WTC11 (cell line): ENCODE results near the gene SPI1. TPM values are rescaled to one million over a fixed set of nuclear protein-coding genes. Genes with fewer than 3 reads are reported as not detected.

Experiments
- ATAC-seq: fragments of 200-7000 bp; cut with Tn5 transposase; 2 replicates; pipeline ENCODE4 v1.10.0; 2021; ENCODE audit warnings: mild to moderate bottlenecking, moderate library complexity
- CTCF ChIA-PET: fragments of 300-600 bp; sonication (Branson Sonifier 250); formaldehyde crosslinking; loops from one replicate; lab custom pipeline; 2021; ENCODE audit warnings: antibody characterized with exemption; lab: Charles Lee
- POLR2A ChIA-PET: fragments of 350-600 bp; sonication (Branson Sonifier 250); formaldehyde crosslinking; loops from one replicate; lab custom pipeline; 2021; ENCODE audit warnings: antibody characterized with exemption; lab: Charles Lee
- DNase-seq: peaks from one replicate; pipeline ENCODE4 v3.0.0; 2021; ENCODE audit warnings: low spot score
- H3K27ac Mint-ChIP-seq: 2 replicates; pipeline ENCODE4 v1.8.0; 2021; ENCODE audit warnings: mixed read lengths
- H3K27me3 Mint-ChIP-seq: 2 replicates; pipeline ENCODE4 v1.8.0; 2021; ENCODE audit warnings: low read depth, mild to moderate bottlenecking, moderate library complexity, mixed read lengths
- H3K36me3 Mint-ChIP-seq: 2 replicates; pipeline ENCODE4 v1.8.0; 2021; ENCODE audit warnings: mixed read lengths
- H3K4me1 Mint-ChIP-seq: 2 replicates; pipeline ENCODE4 v1.8.0; 2022; ENCODE audit warnings: mixed read lengths
- H3K4me3 Mint-ChIP-seq: 2 replicates; pipeline ENCODE4 v1.8.0; 2021; ENCODE audit warnings: mild to moderate bottlenecking, moderate library complexity, mixed read lengths
- H3K9me3 Mint-ChIP-seq: 2 replicates; pipeline ENCODE4 v1.8.0; 2021; ENCODE audit warnings: mixed read lengths
- EMX1 ChIP-seq: fragments of 250-450 bp; sonication (Bioruptor Pico); IDR thresholded peaks from 2 replicates; pipeline ENCODE4 v1.8.0; 2021; ENCODE audit warnings: mild to moderate bottlenecking
- ESRRA ChIP-seq: sonication (generic); formaldehyde crosslinking; IDR thresholded peaks from 2 replicates; pipeline ENCODE4 v1.8.1; 2022; ENCODE audit warnings: mild to moderate bottlenecking, missing genetic modification reagents, borderline replicate concordance
- GABPB1 ChIP-seq: sonication (generic); formaldehyde crosslinking; IDR thresholded peaks from 2 replicates; pipeline ENCODE4 v1.8.1; 2023; ENCODE audit warnings: mild to moderate bottlenecking, missing genetic modification reagents
- MXD4 ChIP-seq: fragments of 250-450 bp; sonication (Bioruptor Pico); IDR thresholded peaks from 2 replicates; pipeline ENCODE4 v1.8.0; 2021; ENCODE audit warnings: mild to moderate bottlenecking, moderate library complexity, borderline replicate concordance
- NFYB ChIP-seq: sonication (generic); formaldehyde crosslinking; conservative IDR thresholded peaks from 2 replicates; pipeline ENCODE4 v1.8.0; 2022; ENCODE audit warnings: low read depth, missing genetic modification reagents
- PRRX2 ChIP-seq: fragments of 250-450 bp; sonication (Bioruptor Pico); IDR thresholded peaks from 2 replicates; pipeline ENCODE4 v1.8.0; 2021; ENCODE audit warnings: mild to moderate bottlenecking
- SMAD4 ChIP-seq: sonication (generic); formaldehyde crosslinking; IDR thresholded peaks from 2 replicates; pipeline ENCODE4 v1.8.0; 2022; ENCODE audit warnings: mild to moderate bottlenecking, missing genetic modification reagents
- TEAD1 ChIP-seq: sonication (generic); formaldehyde crosslinking; IDR thresholded peaks from 2 replicates; pipeline ENCODE4 v1.8.0; 2022; ENCODE audit warnings: mild to moderate bottlenecking, missing genetic modification reagents
- TEAD4 ChIP-seq: sonication (generic); formaldehyde crosslinking; IDR thresholded peaks from 2 replicates; pipeline ENCODE4 v1.8.0; 2022; ENCODE audit warnings: mild to moderate bottlenecking, missing genetic modification reagents
- ZNF232 ChIP-seq: sonication (generic); formaldehyde crosslinking; IDR thresholded peaks from 2 replicates; pipeline ENCODE4 v1.8.0; 2022; ENCODE audit warnings: mild to moderate bottlenecking, missing genetic modification reagents
- ZNF263 ChIP-seq: sonication (generic); formaldehyde crosslinking; IDR thresholded peaks from 2 replicates; pipeline ENCODE4 v1.8.1; 2022; ENCODE audit warnings: low read depth, mild to moderate bottlenecking, moderate library complexity, missing genetic modification reagents
- total RNA-seq: library from RNA; stranded (reverse); gene quantifications from 3 replicates; pipeline ENCODE4 v1.2.3, GENCODE V29; 2021
- TF ChIP-seq, protein P1 (sequence below): sonication (generic); formaldehyde crosslinking; IDR thresholded peaks from 2 replicates; pipeline ENCODE4 v1.8.0; 2022; ENCODE audit warnings: mild to moderate bottlenecking, missing genetic modification reagents
- TF ChIP-seq, protein P2 (sequence below): sonication (generic); formaldehyde crosslinking; IDR thresholded peaks from 2 replicates; pipeline ENCODE4 v1.8.1; 2022; ENCODE audit warnings: low read depth, mild to moderate bottlenecking, moderate library complexity, missing genetic modification reagents, borderline replicate concordance
- TF ChIP-seq, protein P3 (sequence below): sonication (generic); formaldehyde crosslinking; IDR thresholded peaks from 2 replicates; pipeline ENCODE4 v1.8.0; 2023; ENCODE audit warnings: mild to moderate bottlenecking, missing genetic modification reagents
- TF ChIP-seq, protein P4 (sequence below): fragments of 250-450 bp; sonication (Bioruptor Pico); IDR thresholded peaks from 2 replicates; pipeline ENCODE4 v1.9.0; 2021; ENCODE audit warnings: mild to moderate bottlenecking, borderline replicate concordance
- TF ChIP-seq, protein P5 (sequence below): fragments of 250-450 bp; sonication (Bioruptor Pico); conservative IDR thresholded peaks from 2 replicates; pipeline ENCODE4 v1.9.0; 2021; ENCODE audit warnings: mild to moderate bottlenecking
- TF ChIP-seq, protein P6 (sequence below): sonication (generic); formaldehyde crosslinking; IDR thresholded peaks from 2 replicates; pipeline ENCODE4 v1.8.1; 2022; ENCODE audit warnings: missing genetic modification reagents, borderline replicate concordance

Gene SPI1
- total RNA-seq, 1 experiment from 2014 or later: 0.59 TPM

DNA sequence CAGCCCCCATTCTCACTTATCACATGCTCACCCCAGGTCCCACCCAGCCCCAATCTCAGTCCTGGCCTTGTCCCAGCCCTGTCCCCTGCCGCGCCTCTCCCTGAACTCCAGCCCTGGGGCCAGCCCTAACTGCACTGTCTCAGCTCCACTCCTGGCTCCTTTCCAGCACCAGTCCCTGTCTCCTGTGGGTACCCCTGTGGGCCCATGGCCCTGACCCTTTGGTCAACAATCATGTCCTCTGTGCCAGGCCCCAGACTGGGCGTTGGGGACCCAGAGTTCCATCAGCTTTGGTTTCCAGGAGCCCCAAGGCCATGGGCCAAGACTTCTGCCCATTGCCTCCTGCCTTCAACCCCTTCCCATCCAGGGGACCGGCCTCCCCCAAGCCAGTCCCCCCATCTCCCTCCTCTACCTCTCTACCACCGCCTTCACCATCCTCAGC, 757 bp downstream of the SPI1 start (continued):
- TF ChIP-seq ESRRA (CRISPR knock-in tag): no peak
- no peak for TF ChIP-seq MXD4 (CRISPR knock-in tag)
- TF ChIP-seq, protein P1, sequence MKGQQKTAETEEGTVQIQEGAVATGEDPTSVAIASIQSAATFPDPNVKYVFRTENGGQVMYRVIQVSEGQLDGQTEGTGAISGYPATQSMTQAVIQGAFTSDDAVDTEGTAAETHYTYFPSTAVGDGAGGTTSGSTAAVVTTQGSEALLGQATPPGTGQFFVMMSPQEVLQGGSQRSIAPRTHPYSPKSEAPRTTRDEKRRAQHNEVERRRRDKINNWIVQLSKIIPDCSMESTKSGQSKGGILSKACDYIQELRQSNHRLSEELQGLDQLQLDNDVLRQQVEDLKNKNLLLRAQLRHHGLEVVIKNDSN: no peak
- TF ChIP-seq, protein P2, sequence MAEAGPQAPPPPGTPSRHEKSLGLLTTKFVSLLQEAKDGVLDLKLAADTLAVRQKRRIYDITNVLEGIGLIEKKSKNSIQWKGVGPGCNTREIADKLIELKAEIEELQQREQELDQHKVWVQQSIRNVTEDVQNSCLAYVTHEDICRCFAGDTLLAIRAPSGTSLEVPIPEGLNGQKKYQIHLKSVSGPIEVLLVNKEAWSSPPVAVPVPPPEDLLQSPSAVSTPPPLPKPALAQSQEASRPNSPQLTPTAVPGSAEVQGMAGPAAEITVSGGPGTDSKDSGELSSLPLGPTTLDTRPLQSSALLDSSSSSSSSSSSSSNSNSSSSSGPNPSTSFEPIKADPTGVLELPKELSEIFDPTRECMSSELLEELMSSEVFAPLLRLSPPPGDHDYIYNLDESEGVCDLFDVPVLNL: no peak
- TF ChIP-seq, protein P3, sequence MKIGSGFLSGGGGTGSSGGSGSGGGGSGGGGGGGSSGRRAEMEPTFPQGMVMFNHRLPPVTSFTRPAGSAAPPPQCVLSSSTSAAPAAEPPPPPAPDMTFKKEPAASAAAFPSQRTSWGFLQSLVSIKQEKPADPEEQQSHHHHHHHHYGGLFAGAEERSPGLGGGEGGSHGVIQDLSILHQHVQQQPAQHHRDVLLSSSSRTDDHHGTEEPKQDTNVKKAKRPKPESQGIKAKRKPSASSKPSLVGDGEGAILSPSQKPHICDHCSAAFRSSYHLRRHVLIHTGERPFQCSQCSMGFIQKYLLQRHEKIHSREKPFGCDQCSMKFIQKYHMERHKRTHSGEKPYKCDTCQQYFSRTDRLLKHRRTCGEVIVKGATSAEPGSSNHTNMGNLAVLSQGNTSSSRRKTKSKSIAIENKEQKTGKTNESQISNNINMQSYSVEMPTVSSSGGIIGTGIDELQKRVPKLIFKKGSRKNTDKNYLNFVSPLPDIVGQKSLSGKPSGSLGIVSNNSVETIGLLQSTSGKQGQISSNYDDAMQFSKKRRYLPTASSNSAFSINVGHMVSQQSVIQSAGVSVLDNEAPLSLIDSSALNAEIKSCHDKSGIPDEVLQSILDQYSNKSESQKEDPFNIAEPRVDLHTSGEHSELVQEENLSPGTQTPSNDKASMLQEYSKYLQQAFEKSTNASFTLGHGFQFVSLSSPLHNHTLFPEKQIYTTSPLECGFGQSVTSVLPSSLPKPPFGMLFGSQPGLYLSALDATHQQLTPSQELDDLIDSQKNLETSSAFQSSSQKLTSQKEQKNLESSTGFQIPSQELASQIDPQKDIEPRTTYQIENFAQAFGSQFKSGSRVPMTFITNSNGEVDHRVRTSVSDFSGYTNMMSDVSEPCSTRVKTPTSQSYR (CRISPR knock-in tag): no peak
- no peak for TF ChIP-seq TEAD1 (CRISPR knock-in tag)
- TF ChIP-seq PRRX2: no peak

DNA sequence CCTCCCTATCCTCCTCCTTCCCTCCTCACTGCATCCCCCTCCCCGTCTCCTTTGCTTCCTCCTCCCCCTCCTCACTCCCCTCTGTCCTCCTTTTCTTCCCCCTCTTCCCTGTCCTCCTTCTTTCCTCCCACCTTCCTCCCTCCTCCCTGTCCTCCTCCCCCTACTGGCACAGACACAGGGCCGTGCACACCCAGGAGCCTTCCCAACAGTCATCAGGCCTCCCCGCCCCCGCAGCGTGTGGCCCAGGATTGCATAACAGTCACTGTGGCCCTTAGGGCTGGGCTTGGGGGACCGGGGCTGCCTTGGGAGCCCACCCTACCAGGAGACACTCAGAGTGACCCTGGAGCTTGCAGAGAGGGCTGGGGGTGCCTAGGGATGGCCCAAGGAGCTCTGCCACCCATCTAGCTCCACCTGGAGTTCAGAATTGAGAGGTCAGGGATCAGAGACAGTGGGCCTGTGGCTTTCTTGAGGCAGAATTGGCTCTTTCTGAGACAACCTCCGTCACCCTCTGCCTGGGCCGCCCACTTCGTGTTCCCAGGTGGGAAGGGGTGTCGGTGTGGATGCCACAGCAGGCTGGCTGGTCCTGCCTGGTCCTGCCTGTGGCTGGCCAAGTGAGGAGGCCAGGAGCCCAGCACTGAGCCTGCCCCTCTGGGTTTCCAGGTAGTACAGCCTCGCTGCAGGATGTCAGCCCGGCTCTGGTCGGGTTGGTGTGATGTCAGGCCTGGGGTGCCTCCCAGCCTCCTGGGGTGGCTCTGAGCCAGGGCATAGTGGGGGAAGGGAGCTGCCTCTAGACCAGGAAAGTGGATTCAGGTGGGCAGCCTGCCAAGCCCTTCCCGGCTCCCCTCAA, 1.6 kb downstream of the SPI1 start:
- H3K4me1 Mint-ChIP-seq: peaks cover 2% of the 10 kb centered on the region; the same call in 1 of the 2 replicates
- H3K9me3 Mint-ChIP-seq: no peaks in the 10 kb centered on the region
- CTCF ChIA-PET: interaction anchor here (0.7 to 1.7 kb wide), 5 partner anchors 22 to 39 kb away, joined by 3 to 9 read pairs (median 4); no protein-coding TSS in a partner anchor
- POLR2A ChIA-PET: interaction anchor here (0.9 kb wide), 1 partner anchor 24 kb away, joined by 3 read pairs; no protein-coding TSS in a partner anchor
- no peak overlapping the region for H3K4me3 Mint-ChIP-seq
- H3K36me3 Mint-ChIP-seq: no peaks in the 10 kb centered on the region
- peak; percentile 36 for ATAC-seq
- H3K27me3 Mint-ChIP-seq: no peaks in the 10 kb centered on the region
- DNase-seq: no peak
- TF ChIP-seq TEAD4: no peak
- TF ChIP-seq ZNF263 (CRISPR knock-in tag): peak; percentile 95
- TF ChIP-seq, protein P1: no peak
- H3K27ac Mint-ChIP-seq: no peak overlapping the region

DNA sequence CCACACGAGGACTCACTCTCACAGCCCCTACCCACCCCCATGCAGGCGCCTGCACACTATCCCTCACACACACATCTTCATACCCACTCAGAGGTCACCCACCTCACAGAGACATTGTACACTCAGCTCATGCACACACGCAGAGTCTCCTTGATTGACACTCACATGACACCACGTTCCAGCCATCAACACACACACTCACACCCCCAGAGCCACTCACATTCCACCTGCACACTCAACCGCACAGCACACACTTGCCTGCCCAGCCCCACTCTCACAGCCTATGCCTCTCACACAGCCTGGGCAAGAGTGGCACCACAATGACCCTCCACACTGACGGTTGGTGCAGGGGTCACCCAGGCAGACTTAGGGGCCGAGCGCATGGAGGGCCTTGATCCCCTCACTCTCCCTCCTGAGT, 2.2 kb downstream of the SPI1 start:
- ChIA-PET CTCF (interaction anchor here (1.0 to 1.7 kb wide), 4 partner anchors 21 to 40 kb away, joined by 4 to 9 read pairs (median 4); no protein-coding TSS in a partner anchor), POLR2A (interaction anchor here (0.9 kb wide), 1 partner anchor 24 kb away, joined by 3 read pairs; no protein-coding TSS in a partner anchor)
- ATAC-seq (no peak), DNase-seq (no peak)
- Mint-ChIP-seq H3K27me3 (no peaks in the 10 kb centered on the region), H3K36me3 (no peaks in the 10 kb centered on the region), H3K4me3 (no peak overlapping the region), H3K9me3 (no peaks in the 10 kb centered on the region), H3K4me1 (peaks cover 2% of the 10 kb centered on the region; the same call in 1 of the 2 replicates), H3K27ac (no peak overlapping the region)
- TF ChIP-seq, protein P4, sequence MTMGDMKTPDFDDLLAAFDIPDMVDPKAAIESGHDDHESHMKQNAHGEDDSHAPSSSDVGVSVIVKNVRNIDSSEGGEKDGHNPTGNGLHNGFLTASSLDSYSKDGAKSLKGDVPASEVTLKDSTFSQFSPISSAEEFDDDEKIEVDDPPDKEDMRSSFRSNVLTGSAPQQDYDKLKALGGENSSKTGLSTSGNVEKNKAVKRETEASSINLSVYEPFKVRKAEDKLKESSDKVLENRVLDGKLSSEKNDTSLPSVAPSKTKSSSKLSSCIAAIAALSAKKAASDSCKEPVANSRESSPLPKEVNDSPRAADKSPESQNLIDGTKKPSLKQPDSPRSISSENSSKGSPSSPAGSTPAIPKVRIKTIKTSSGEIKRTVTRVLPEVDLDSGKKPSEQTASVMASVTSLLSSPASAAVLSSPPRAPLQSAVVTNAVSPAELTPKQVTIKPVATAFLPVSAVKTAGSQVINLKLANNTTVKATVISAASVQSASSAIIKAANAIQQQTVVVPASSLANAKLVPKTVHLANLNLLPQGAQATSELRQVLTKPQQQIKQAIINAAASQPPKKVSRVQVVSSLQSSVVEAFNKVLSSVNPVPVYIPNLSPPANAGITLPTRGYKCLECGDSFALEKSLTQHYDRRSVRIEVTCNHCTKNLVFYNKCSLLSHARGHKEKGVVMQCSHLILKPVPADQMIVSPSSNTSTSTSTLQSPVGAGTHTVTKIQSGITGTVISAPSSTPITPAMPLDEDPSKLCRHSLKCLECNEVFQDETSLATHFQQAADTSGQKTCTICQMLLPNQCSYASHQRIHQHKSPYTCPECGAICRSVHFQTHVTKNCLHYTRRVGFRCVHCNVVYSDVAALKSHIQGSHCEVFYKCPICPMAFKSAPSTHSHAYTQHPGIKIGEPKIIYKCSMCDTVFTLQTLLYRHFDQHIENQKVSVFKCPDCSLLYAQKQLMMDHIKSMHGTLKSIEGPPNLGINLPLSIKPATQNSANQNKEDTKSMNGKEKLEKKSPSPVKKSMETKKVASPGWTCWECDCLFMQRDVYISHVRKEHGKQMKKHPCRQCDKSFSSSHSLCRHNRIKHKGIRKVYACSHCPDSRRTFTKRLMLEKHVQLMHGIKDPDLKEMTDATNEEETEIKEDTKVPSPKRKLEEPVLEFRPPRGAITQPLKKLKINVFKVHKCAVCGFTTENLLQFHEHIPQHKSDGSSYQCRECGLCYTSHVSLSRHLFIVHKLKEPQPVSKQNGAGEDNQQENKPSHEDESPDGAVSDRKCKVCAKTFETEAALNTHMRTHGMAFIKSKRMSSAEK: no peak
- TF ChIP-seq NFYB (CRISPR knock-in tag) (no peak), EMX1 (no peak), ZNF232 (CRISPR knock-in tag) (no peak), GABPB1 (CRISPR knock-in tag) (no peak), SMAD4 (CRISPR knock-in tag) (no peak)
- TF ChIP-seq, protein P5, sequence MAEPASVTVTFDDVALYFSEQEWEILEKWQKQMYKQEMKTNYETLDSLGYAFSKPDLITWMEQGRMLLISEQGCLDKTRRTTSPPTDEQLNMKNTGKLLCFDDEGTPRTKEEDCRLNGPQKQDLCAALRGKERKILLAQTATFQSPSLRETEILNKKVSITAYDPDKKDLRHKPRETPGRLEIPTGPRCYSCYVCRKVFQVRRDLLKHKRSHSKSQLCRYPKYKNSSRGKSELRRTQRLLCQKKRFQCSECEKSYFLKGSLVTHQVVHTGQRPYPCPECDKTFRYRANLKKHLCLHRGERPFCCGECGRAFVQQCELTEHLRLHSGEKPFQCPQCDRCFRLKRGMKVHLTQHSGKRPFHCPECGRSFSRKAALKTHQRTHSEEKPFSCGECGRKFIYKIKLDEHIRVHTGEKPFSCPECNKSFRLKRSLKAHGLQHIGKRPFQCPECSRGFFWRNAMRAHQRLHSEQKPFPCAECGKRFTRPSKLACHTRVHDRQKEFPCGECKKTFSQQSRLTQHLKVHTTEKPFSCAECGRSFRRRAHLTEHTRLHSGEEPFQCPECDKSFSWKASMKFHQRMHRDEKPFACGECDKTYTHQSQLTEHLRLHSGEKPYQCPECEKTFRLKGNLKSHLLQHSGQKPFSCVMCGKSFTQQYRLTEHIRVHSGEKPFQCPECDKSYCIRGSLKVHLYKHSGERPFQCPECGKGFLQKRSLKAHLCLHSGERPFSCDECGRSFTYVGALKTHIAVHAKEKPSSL (CRISPR knock-in tag): no peak
- TF ChIP-seq, protein P6, sequence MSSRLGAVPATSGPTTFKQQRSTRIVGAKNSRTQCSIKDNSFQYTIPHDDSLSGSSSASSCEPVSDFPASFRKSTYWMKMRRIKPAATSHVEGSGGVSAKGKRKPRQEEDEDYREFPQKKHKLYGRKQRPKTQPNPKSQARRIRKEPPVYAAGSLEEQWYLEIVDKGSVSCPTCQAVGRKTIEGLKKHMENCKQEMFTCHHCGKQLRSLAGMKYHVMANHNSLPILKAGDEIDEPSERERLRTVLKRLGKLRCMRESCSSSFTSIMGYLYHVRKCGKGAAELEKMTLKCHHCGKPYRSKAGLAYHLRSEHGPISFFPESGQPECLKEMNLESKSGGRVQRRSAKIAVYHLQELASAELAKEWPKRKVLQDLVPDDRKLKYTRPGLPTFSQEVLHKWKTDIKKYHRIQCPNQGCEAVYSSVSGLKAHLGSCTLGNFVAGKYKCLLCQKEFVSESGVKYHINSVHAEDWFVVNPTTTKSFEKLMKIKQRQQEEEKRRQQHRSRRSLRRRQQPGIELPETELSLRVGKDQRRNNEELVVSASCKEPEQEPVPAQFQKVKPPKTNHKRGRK (CRISPR knock-in tag): no peak
